H9 (cell line): ENCODE data around the gene KIR3DL1. TPM values are rescaled to one million over a fixed set of nuclear protein-coding genes. Genes with fewer than 3 reads are reported as not detected.

Source experiments
- DNase-seq: peaks from one replicate; pipeline ENCODE4 v3.0.0-alpha.2; 2017
- H2AFZ ChIP-seq: one replicate; pipeline ENCODE4 v1.6.1; 2013; ENCODE audit warnings: mild to moderate bottlenecking, low read length, control low read depth, moderate library complexity
- H2AK5ac ChIP-seq: 2 replicates; pipeline ENCODE4 v1.6.1; 2013; ENCODE audit warnings: low read length, control low read depth, mixed read lengths; ENCODE audit not compliant: insufficient read length
- H2BK120ac ChIP-seq: one replicate; pipeline ENCODE4 v1.6.1; 2013; ENCODE audit warnings: low read depth, mild to moderate bottlenecking, low read length, control low read depth, inconsistent platforms; ENCODE audit not compliant: poor library complexity, severe bottlenecking
- H2BK12ac ChIP-seq: 2 replicates; pipeline ENCODE4 v1.6.1; 2013; ENCODE audit warnings: low read length, control low read depth, mixed read lengths, low read depth; ENCODE audit not compliant: insufficient read length
- H2BK15ac ChIP-seq: 2 replicates; pipeline ENCODE4 v1.6.1; 2013; ENCODE audit warnings: low read depth, low read length, control low read depth
- H2BK20ac ChIP-seq: one replicate; pipeline ENCODE4 v1.6.1; 2013; ENCODE audit warnings: low read depth, mild to moderate bottlenecking, low read length, control low read depth, inconsistent platforms; ENCODE audit not compliant: poor library complexity, severe bottlenecking
- H2BK5ac ChIP-seq: 2 replicates; pipeline ENCODE4 v1.6.1; 2013; ENCODE audit warnings: low read length, control low read depth, mixed read lengths; ENCODE audit not compliant: insufficient read length
- H3K14ac ChIP-seq: 2 replicates; pipeline ENCODE4 v1.6.1; 2013; ENCODE audit warnings: low read length, control low read depth; ENCODE audit not compliant: insufficient read depth
- H3K18ac ChIP-seq: 2 replicates; pipeline ENCODE4 v1.6.1; 2013; ENCODE audit warnings: low read depth, mild to moderate bottlenecking, mixed read lengths, low read length, control low read depth; ENCODE audit not compliant: insufficient read length
- H3K23ac ChIP-seq: 2 replicates; pipeline ENCODE4 v1.6.1; 2013; ENCODE audit warnings: low read length, control low read depth, mixed read lengths, low read depth; ENCODE audit not compliant: insufficient read length
- H3K23me2 ChIP-seq: 2 replicates; pipeline ENCODE4 v1.6.1; 2013; ENCODE audit warnings: low read depth, mild to moderate bottlenecking, mixed read lengths, low read length, control low read depth; ENCODE audit not compliant: insufficient read length, poor library complexity, severe bottlenecking
- H3K27ac ChIP-seq: 2 replicates; pipeline ENCODE4 v1.5.1; 2013; ENCODE audit warnings: low read length, control low read depth, mixed read lengths, low read depth; ENCODE audit not compliant: insufficient read length
- H3K27me3 ChIP-seq: 2 replicates; pipeline ENCODE4 v1.6.1; 2013; ENCODE audit warnings: low read length, control low read depth, inconsistent platforms; ENCODE audit not compliant: insufficient read depth
- H3K4ac ChIP-seq: 2 replicates; pipeline ENCODE4 v1.6.1; 2013; ENCODE audit warnings: low read depth, mild to moderate bottlenecking, control low read depth, inconsistent platforms, low read length, moderate library complexity
- H3K4me1 ChIP-seq: 2 replicates; pipeline ENCODE4 v1.6.1; 2013; ENCODE audit warnings: low read length, control low read depth, inconsistent platforms; ENCODE audit not compliant: insufficient read depth
- H3K4me2 ChIP-seq: 2 replicates; pipeline ENCODE4 v1.6.1; 2013; ENCODE audit warnings: low read length, control low read depth, mixed read lengths; ENCODE audit not compliant: insufficient read length, insufficient read depth
- H3K56ac ChIP-seq: 2 replicates; pipeline ENCODE4 v1.6.1; 2013; ENCODE audit warnings: low read depth, mild to moderate bottlenecking, mixed read lengths, low read length, control low read depth; ENCODE audit not compliant: insufficient read length
- H3K79me1 ChIP-seq: 2 replicates; pipeline ENCODE4 v1.6.1; 2013; ENCODE audit warnings: low read depth, mild to moderate bottlenecking, moderate library complexity, low read length, control low read depth, inconsistent platforms; ENCODE audit not compliant: insufficient read depth, poor library complexity, severe bottlenecking
- H3K79me2 ChIP-seq: 2 replicates; pipeline ENCODE4 v1.6.1; 2013; ENCODE audit warnings: low read length, control low read depth, inconsistent platforms; ENCODE audit not compliant: insufficient read depth
- H3K9ac ChIP-seq: 2 replicates; pipeline ENCODE4 v1.6.1; 2013; ENCODE audit warnings: low read length, control low read depth, mixed read lengths; ENCODE audit not compliant: insufficient read length; ENCODE audit errors: extremely low read depth
- H3K9me3 ChIP-seq: one replicate; pipeline ENCODE4 v1.6.1; 2013; ENCODE audit warnings: low read depth, low read length, inconsistent platforms; ENCODE audit not compliant: control insufficient read depth
- H3T11ph ChIP-seq: one replicate; pipeline ENCODE4 v1.6.1; 2013; ENCODE audit warnings: mild to moderate bottlenecking, low read length, control low read depth, inconsistent platforms
- H4K20me1 ChIP-seq: one replicate; pipeline ENCODE4 v1.6.1; 2013; ENCODE audit not compliant: control insufficient read depth, insufficient read length, insufficient read depth
- H4K5ac ChIP-seq: 2 replicates; pipeline ENCODE4 v1.6.1; 2013; ENCODE audit warnings: low read depth, mild to moderate bottlenecking, mixed read lengths, low read length, control low read depth; ENCODE audit not compliant: insufficient read length
- H4K8ac ChIP-seq: replicated peaks from 2 replicates; pipeline ENCODE4 v1.6.1; 2013; ENCODE audit warnings: low read length, control low read depth, mixed read lengths, low read depth; ENCODE audit not compliant: insufficient read length
- H4K91ac ChIP-seq: 2 replicates; pipeline ENCODE4 v1.6.1; 2013; ENCODE audit warnings: low read depth, mild to moderate bottlenecking, moderate library complexity, mixed read lengths, low read length, control low read depth; ENCODE audit not compliant: insufficient read length
- H3K27ac Mint-ChIP-seq, 3 experiments: 2 replicates in 2 of 3; 3 replicates in 1 of 3; pipeline ENCODE4 v1.8.0; 2020 to 2021; ENCODE audit warnings: mixed read lengths in 3 of 3, mild to moderate bottlenecking in 1 of 3, moderate library complexity in 1 of 3
- H3K27me3 Mint-ChIP-seq: 2 replicates; pipeline ENCODE4 v1.8.0; 2021; ENCODE audit warnings: low read depth, mild to moderate bottlenecking, moderate library complexity, mixed read lengths
- H3K36me3 Mint-ChIP-seq, 3 experiments: 2 replicates in 2 of 3; 3 replicates in 1 of 3; pipeline ENCODE4 v1.8.0; 2020 to 2021; ENCODE audit warnings: low read depth in 3 of 3, mixed read lengths in 3 of 3; ENCODE audit not compliant: insufficient read depth in 1 of 3
- H3K4me1 Mint-ChIP-seq, 2 experiments: 2 replicates each; pipeline ENCODE4 v1.8.0; 2020; ENCODE audit warnings: mixed read lengths in 2 of 2
- H3K4me3 Mint-ChIP-seq, 2 experiments: 2 replicates in 1 of 2; 3 replicates in 1 of 2; pipeline ENCODE4 v1.8.0; 2020 to 2021; ENCODE audit warnings: mild to moderate bottlenecking in 2 of 2, mixed read lengths in 2 of 2, moderate library complexity in 1 of 2
- H3K9me3 Mint-ChIP-seq, 2 experiments: 2 replicates in 1 of 2; 3 replicates in 1 of 2; pipeline ENCODE4 v1.8.0; 2020; ENCODE audit warnings: mild to moderate bottlenecking in 2 of 2, mixed read lengths in 2 of 2, moderate library complexity in 1 of 2
- CTCF ChIP-seq: fragments of 200-600 bp; sonication (generic); conservative IDR thresholded peaks from 3 replicates; pipeline ENCODE4 v1.8.0; 2021; ENCODE audit warnings: antibody characterized with exemption, mild to moderate bottlenecking
- WGBS: extraction: QIAGEN DNeasy Blood & Tissue Kit; methylation state at CpG from one replicate; pipeline ENCODE4 v1.1.7; 2013; ENCODE audit warnings: missing lambda C conversion rate, low lambda C conversion rate, mixed read lengths; ENCODE audit not compliant: insufficient read length; ENCODE audit errors: extremely low coverage; 5-methylcytosine and 5-hydroxymethylcytosine counted together
- total RNA-seq: library from RNA; stranded (reverse); gene quantifications from 2 replicates; pipeline ENCODE4 v1.2.1, GENCODE V29; 2021

KIR3DL1 gene
- total RNA-seq, 1 experiment from 2014 or later: not detected

- H2BK120ac ChIP-seq: no peak within 1 kb of the TSS
- no peak within 1 kb of the TSS for H3K4ac ChIP-seq
- H3K23ac ChIP-seq: no peak within 1 kb of the TSS
- Mint-ChIP-seq H3K27me3 (peaks cover 27% of the 10 kb centered on the region), H3K27ac (no peak within 1 kb of the TSS), H3K4me3 (no peak within 1 kb of the TSS), H3K36me3 (peaks cover 0 to 5% (median 0%) of the 10 kb centered on the region in 3 experiments; a peak in 2 of 7 replicates), H3K4me1 (peaks cover 0 to 4% of the 10 kb centered on the region in 2 experiments; a peak in 2 of 4 replicates), H3K9me3 (peaks cover 48 to 88% of the 10 kb centered on the region in 2 experiments)
- no peaks in the 10 kb centered on the region for H3K79me2 ChIP-seq
- no peak within 1 kb of the TSS for H2BK20ac ChIP-seq
- H4K5ac ChIP-seq: no peak within 1 kb of the TSS
- no peaks in the 10 kb centered on the region for H3K23me2 ChIP-seq
- no peak within 1 kb of the TSS for H2BK12ac ChIP-seq
- H3K27me3 ChIP-seq: no peaks in the 10 kb centered on the region
- no peak within 1 kb of the TSS for H4K8ac ChIP-seq
- no peaks in the 10 kb centered on the region for H4K20me1 ChIP-seq
- H2AK5ac ChIP-seq: no peak within 1 kb of the TSS
- H4K91ac ChIP-seq: no peak within 1 kb of the TSS
- TF ChIP-seq CTCF: no peak
- no peak within 1 kb of the TSS for H3K56ac ChIP-seq
- no peak within 1 kb of the TSS for H3K4me2 ChIP-seq
- no peaks in the 10 kb centered on the region for H3K4me1 ChIP-seq
- H2AFZ ChIP-seq: no peak within 1 kb of the TSS
- H3K18ac ChIP-seq: no peak within 1 kb of the TSS
- no peak for DNase-seq
- no CpG with 5 or more reads among the region's 8 CpGs for WGBS
- H2BK15ac ChIP-seq: no peak within 1 kb of the TSS
- no peak within 1 kb of the TSS for H3K14ac ChIP-seq
- no peak within 1 kb of the TSS for H3T11ph ChIP-seq
- no peak within 1 kb of the TSS for H3K9ac ChIP-seq
- H3K9me3 ChIP-seq: no peaks in the 10 kb centered on the region
- no peaks in the 10 kb centered on the region for H3K79me1 ChIP-seq
- no peak within 1 kb of the TSS for H2BK5ac ChIP-seq
- no peak within 1 kb of the TSS for H3K27ac ChIP-seq
Measured at GRCh38 chr19:54873990-54874389, 57.7 kb downstream of the KIR3DL1 start, which contains the start of gene FCAR. Gene FCAR (plus strand): TSS chr19:54874235. CDS start chr19:54874290, 55 bp downstream.
